ENCODE measurements around the gene MPLKIP. TPM values are rescaled to one million over a fixed set of nuclear protein-coding genes. Genes with fewer than 3 reads are reported as not detected.

Gene MPLKIP
- total RNA-seq, 1 donor from 2014 or later: 32.0 TPM

DNA sequence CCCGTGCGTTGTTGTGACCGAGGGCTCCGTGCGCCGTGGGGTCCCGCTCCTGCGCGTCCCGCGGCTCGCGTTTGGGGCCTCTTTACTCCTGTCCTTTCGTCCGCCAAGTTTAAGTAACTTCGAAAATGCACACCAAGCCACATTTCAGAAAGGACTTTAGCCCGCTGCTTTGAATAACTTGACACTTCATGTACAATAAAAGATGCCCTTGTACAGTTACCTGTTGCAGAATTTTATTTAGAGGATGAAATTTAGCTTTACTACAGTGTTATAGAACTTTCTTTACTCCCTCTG is 842 bp upstream of the MPLKIP start:
- H3K4me3 ChIP-seq (ENCODE audit: insufficient read depth, low read depth, low read length): peak overlapping the region; percentile 95
- H3K27ac ChIP-seq (ENCODE audit: low read depth, low read length): peak overlapping the region; percentile 96
- H3K9me3 ChIP-seq (ENCODE audit: insufficient read depth, low read depth, low read length): no peaks in the 10 kb centered on the region
- H3K27me3 Mint-ChIP-seq (ENCODE audit: low read depth, unreplicated experiment): no peaks in the 10 kb centered on the region
- peak overlapping the region; percentile 98 for H3K9ac ChIP-seq (ENCODE audit: low read length)
- no peaks in the 10 kb centered on the region for H3K36me3 Mint-ChIP-seq (ENCODE audit: low read depth, unreplicated experiment)
- peaks cover 7% of the 10 kb centered on the region for H3K4me1 Mint-ChIP-seq (ENCODE audit: low read depth, unreplicated experiment)
- peaks cover 10% of the 10 kb centered on the region for H4K20me1 ChIP-seq (ENCODE audit: insufficient read depth, low read length)
- no peaks in the 10 kb centered on the region for H3K36me3 ChIP-seq (ENCODE audit: insufficient read depth, low read length)
- H3K4me3 Mint-ChIP-seq (ENCODE audit: unreplicated experiment): peak overlapping the region; percentile 90
- no peaks in the 10 kb centered on the region for H3K27me3 ChIP-seq (ENCODE audit: insufficient read depth, low read length)
- H3K27ac Mint-ChIP-seq (ENCODE audit: unreplicated experiment): peak overlapping the region; percentile 69
- FAIRE-seq: no peak
- H3K4me1 ChIP-seq (ENCODE audit: insufficient read depth, low read length): no peaks in the 10 kb centered on the region
- peak; percentile 8 for DNase-seq (ENCODE audit: low read depth)
- peak overlapping the region; percentile 91 for H3K4me2 ChIP-seq (ENCODE audit: low read length)
- peak overlapping the region; percentile 96 for H2AFZ ChIP-seq (ENCODE audit: low read depth, low read length)
- TF ChIP-seq, protein P1, sequence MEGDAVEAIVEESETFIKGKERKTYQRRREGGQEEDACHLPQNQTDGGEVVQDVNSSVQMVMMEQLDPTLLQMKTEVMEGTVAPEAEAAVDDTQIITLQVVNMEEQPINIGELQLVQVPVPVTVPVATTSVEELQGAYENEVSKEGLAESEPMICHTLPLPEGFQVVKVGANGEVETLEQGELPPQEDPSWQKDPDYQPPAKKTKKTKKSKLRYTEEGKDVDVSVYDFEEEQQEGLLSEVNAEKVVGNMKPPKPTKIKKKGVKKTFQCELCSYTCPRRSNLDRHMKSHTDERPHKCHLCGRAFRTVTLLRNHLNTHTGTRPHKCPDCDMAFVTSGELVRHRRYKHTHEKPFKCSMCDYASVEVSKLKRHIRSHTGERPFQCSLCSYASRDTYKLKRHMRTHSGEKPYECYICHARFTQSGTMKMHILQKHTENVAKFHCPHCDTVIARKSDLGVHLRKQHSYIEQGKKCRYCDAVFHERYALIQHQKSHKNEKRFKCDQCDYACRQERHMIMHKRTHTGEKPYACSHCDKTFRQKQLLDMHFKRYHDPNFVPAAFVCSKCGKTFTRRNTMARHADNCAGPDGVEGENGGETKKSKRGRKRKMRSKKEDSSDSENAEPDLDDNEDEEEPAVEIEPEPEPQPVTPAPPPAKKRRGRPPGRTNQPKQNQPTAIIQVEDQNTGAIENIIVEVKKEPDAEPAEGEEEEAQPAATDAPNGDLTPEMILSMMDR (IDR thresholded peaks at IDR 0.05; ENCODE audit: insufficient read depth, low read depth, low read length): no peak
- TF ChIP-seq EZH2 (IDR thresholded peaks at IDR 0.05; ENCODE audit: insufficient read depth, low read length): no peak
- no peaks in the 10 kb centered on the region for H3K9me3 Mint-ChIP-seq (ENCODE audit: unreplicated experiment)
- peaks cover 42% of the 10 kb centered on the region for H3K79me2 ChIP-seq (ENCODE audit: insufficient read depth, low read length)

DNA sequence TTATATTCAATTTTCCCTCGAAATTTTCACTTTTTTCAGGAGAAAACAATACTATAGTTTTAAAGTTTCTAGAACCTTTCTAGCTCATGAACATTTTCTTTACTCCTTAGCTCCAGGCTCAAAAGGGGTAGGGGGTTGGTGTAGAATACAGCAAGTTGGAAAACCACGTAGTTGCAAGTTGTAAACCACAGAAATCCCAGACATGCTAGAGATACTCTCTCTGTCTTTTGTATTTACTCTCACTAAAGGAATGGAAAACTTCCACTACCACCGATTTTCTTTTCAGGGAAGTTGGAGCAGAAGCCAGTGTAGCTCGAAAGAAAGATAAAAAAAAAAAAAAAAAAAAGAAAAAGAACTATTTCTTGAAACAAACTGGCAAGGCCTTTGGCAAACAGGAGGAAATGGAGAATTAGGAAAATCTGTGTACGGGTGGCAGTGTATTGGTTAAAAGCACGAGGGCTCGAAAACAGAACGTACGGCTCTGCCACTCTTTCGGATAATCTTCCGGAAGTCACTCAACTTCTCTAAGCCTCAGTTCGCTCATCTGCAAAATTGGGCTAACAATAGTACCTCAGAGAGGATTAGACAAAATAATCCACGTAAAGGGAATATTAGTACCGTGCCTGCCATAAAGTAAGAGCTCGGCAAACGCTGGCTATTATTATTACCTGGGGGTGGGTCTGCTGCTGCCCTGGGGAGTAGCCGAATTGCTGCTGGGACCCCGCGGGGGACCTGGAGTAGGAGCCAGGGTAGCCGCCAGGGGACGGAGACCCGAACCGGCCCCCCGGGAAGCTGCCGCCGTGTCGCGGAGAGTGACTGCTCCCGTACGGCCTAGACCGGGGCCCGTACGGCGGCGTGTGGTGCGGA is 628 bp downstream of the MPLKIP start:
- Histone ChIP-seq H3K9ac (ENCODE audit: low read length) (peak overlapping the region; percentile 98), H3K27ac (ENCODE audit: low read depth, low read length) (peak overlapping the region; percentile 96), H3K4me2 (ENCODE audit: low read length) (peak overlapping the region; percentile 91), H2AFZ (ENCODE audit: low read depth, low read length) (peak overlapping the region; percentile 99), H4K20me1 (ENCODE audit: insufficient read depth, low read length) (peaks cover 17% of the 10 kb centered on the region), H3K27me3 (ENCODE audit: insufficient read depth, low read length) (no peaks in the 10 kb centered on the region), H3K9me3 (ENCODE audit: insufficient read depth, low read depth, low read length) (no peaks in the 10 kb centered on the region), H3K79me2 (ENCODE audit: insufficient read depth, low read length) (peaks cover 57% of the 10 kb centered on the region), H3K4me1 (ENCODE audit: insufficient read depth, low read length) (no peaks in the 10 kb centered on the region), H3K36me3 (ENCODE audit: insufficient read depth, low read length) (no peaks in the 10 kb centered on the region), H3K4me3 (ENCODE audit: insufficient read depth, low read depth, low read length) (peak overlapping the region; percentile 95)
- H3K27ac Mint-ChIP-seq (ENCODE audit: unreplicated experiment): peak overlapping the region; percentile 94
- H3K4me3 Mint-ChIP-seq (ENCODE audit: unreplicated experiment): peak overlapping the region; percentile 92
- DNase-seq (ENCODE audit: low read depth): peak; percentile 41
- no peaks in the 10 kb centered on the region for H3K9me3 Mint-ChIP-seq (ENCODE audit: unreplicated experiment)
- no peaks in the 10 kb centered on the region for H3K27me3 Mint-ChIP-seq (ENCODE audit: low read depth, unreplicated experiment)
- FAIRE-seq: no peak
- TF ChIP-seq EZH2 (IDR thresholded peaks at IDR 0.05; ENCODE audit: insufficient read depth, low read length): no peak
- TF ChIP-seq, protein P1 (IDR thresholded peaks at IDR 0.05; ENCODE audit: insufficient read depth, low read depth, low read length): no peak
- H3K4me1 Mint-ChIP-seq (ENCODE audit: low read depth, unreplicated experiment): peaks cover 7% of the 10 kb centered on the region
- no peaks in the 10 kb centered on the region for H3K36me3 Mint-ChIP-seq (ENCODE audit: low read depth, unreplicated experiment)

DNA sequence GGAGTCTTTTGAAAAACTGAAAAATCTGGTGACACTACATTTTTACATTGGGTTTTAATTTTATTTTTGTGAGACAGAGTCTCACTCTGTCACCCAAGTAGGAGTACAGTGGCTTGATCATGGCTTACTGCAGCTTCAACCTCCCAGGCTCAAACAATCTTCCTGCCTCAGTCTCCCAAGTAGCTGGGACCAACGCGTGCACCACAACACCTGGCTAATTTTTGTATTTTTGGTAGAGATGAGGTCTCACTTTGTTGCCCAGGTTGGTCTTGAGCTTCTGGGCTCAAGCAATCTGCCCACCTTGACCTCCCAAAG is 11.5 kb downstream of the MPLKIP start:
- H3K36me3 Mint-ChIP-seq (ENCODE audit: low read depth, unreplicated experiment): peaks cover 9% of the 10 kb centered on the region
- FAIRE-seq: no peak

More for the DNA sequence above, 11.5 kb downstream of the MPLKIP start:
- Mint-ChIP-seq H3K9me3 (ENCODE audit: unreplicated experiment) (no peaks in the 10 kb centered on the region), H3K27me3 (ENCODE audit: low read depth, unreplicated experiment) (no peaks in the 10 kb centered on the region), H3K27ac (ENCODE audit: unreplicated experiment) (no peak overlapping the region), H3K4me3 (ENCODE audit: unreplicated experiment) (no peak overlapping the region), H3K4me1 (ENCODE audit: low read depth, unreplicated experiment) (no peaks in the 10 kb centered on the region)
- no peak for TF ChIP-seq EZH2 (IDR thresholded peaks at IDR 0.05; ENCODE audit: insufficient read depth, low read length)
- TF ChIP-seq, protein P1 (IDR thresholded peaks at IDR 0.05; ENCODE audit: insufficient read depth, low read depth, low read length): no peak
- Histone ChIP-seq H3K27me3 (ENCODE audit: insufficient read depth, low read length) (no peaks in the 10 kb centered on the region), H3K9me3 (ENCODE audit: insufficient read depth, low read depth, low read length) (no peaks in the 10 kb centered on the region), H3K4me1 (ENCODE audit: insufficient read depth, low read length) (no peaks in the 10 kb centered on the region), H3K79me2 (ENCODE audit: insufficient read depth, low read length) (peaks cover 17% of the 10 kb centered on the region), H2AFZ (ENCODE audit: low read depth, low read length) (no peak overlapping the region), H3K4me2 (ENCODE audit: low read length) (no peak overlapping the region), H3K4me3 (ENCODE audit: insufficient read depth, low read depth, low read length) (no peak overlapping the region), H4K20me1 (ENCODE audit: insufficient read depth, low read length) (peaks cover 4% of the 10 kb centered on the region), H3K9ac (ENCODE audit: low read length) (no peak overlapping the region), H3K36me3 (ENCODE audit: insufficient read depth, low read length) (no peaks in the 10 kb centered on the region), H3K27ac (ENCODE audit: low read depth, low read length) (no peak overlapping the region)
- DNase-seq (ENCODE audit: low read depth): no peak
